Vagina (tissue), 2 donors: ENCODE measurements around the gene DCAF8. TPM values are rescaled to one million over a fixed set of nuclear protein-coding genes. Genes with fewer than 3 reads are reported as not detected.

Experiments used
- DNase-seq, 2 donors: peaks; one replicate each; pipeline ENCODE4 v3.0.0-alpha.2; 2017; ENCODE audit errors: extremely low spot score in 2 of 2
- H3K27ac ChIP-seq: fragments of 200-600 bp; sonication (generic); one replicate; pipeline ENCODE4 v1.5.1; 2019
- H3K27me3 ChIP-seq: fragments of 200-600 bp; sonication (generic); one replicate; pipeline ENCODE4 v1.5.1; 2019
- H3K36me3 ChIP-seq, 2 donors: fragments of 200-600 bp; sonication (generic); one replicate each; pipeline ENCODE4 v1.5.1; 2017 to 2019
- H3K4me1 ChIP-seq: fragments of 200-600 bp; sonication (generic); one replicate; pipeline ENCODE4 v1.5.1; 2019
- H3K4me3 ChIP-seq, 2 donors: fragments of 200-600 bp; sonication (generic); 1 replicate in 1 of 2; 2 replicates in 1 of 2; pipeline ENCODE4 v1.5.1; 2016 to 2019
- H3K9me3 ChIP-seq: fragments of 200-600 bp; sonication (generic); one replicate; pipeline ENCODE4 v1.5.1; 2019
- POLR2A ChIP-seq, 2 donors: fragments of 450-650 bp; IDR thresholded peaks; one replicate each; pipeline ENCODE4 v1.6.1; 2017; ENCODE audit warnings: antibody characterized with exemption in 2 of 2, mild to moderate bottlenecking in 2 of 2, moderate library complexity in 2 of 2
- POLR2AphosphoS5 ChIP-seq, 2 donors: sonication (generic); formaldehyde crosslinking; IDR thresholded peaks; one replicate each; pipeline ENCODE4 v1.9.0; 2017; ENCODE audit warnings: antibody characterized with exemption in 2 of 2, mild to moderate bottlenecking in 2 of 2, low read depth in 1 of 2; ENCODE audit not compliant: insufficient read depth in 1 of 2
- intact Hi-C: fragments of 100-400 bp; cut with DNase I; formaldehyde crosslinking; loops from one replicate; pipeline ENCODE4 v1.15.1; 2023
- total RNA-seq: library from RNA; depleted of rRNA; stranded (reverse); fragments of >200 nt; gene quantifications from one replicate; pipeline ENCODE4 v1.2.3, GENCODE V29; 2016
- TF ChIP-seq, protein P1 (sequence below), 3 experiments: fragments of 450-650 bp in 2 of 3; fragments of 200-600 bp in 1 of 3; sonication (generic) in 1 of 3; IDR thresholded peaks; one replicate each; pipeline ENCODE4 v1.5.1; 2017 to 2019; ENCODE audit warnings: antibody characterized with exemption in 3 of 3, mild to moderate bottlenecking in 2 of 3, moderate library complexity in 2 of 3

The DCAF8 gene
- total RNA-seq, 1 donor from 2014 or later = 145 TPM

DNA sequence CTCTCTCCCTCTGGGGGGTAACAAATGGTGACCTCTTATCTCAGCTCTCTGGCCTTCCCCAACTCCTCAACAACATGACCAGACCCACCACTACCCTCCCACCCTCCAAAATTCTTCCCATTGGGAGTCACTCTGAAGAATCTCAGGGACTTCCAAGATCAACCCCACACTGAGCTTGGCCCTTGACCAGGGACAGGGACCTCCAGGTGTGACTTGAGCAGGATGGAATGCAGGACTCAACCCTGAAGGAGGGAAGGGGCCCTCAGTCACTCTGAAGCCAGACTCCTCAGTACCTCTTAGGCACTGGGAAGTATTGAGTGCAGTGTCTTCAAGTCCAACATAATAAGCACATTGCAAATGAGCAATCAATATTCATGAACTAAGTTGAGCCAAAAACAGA lies 70.1 kb downstream of the DCAF8 start:
- Histone ChIP-seq H3K27me3 (no peaks in the 10 kb centered on the region), H3K27ac (no peak overlapping the region), H3K4me1 (peaks cover 19% of the 10 kb centered on the region), H3K36me3 (no peaks in the 10 kb centered on the region), H3K4me3 (no peak overlapping the region), H3K9me3 (no peaks in the 10 kb centered on the region)
- TF ChIP-seq POLR2A (IDR thresholded peaks at IDR 0.05) = no peak
- TF ChIP-seq, protein P1, sequence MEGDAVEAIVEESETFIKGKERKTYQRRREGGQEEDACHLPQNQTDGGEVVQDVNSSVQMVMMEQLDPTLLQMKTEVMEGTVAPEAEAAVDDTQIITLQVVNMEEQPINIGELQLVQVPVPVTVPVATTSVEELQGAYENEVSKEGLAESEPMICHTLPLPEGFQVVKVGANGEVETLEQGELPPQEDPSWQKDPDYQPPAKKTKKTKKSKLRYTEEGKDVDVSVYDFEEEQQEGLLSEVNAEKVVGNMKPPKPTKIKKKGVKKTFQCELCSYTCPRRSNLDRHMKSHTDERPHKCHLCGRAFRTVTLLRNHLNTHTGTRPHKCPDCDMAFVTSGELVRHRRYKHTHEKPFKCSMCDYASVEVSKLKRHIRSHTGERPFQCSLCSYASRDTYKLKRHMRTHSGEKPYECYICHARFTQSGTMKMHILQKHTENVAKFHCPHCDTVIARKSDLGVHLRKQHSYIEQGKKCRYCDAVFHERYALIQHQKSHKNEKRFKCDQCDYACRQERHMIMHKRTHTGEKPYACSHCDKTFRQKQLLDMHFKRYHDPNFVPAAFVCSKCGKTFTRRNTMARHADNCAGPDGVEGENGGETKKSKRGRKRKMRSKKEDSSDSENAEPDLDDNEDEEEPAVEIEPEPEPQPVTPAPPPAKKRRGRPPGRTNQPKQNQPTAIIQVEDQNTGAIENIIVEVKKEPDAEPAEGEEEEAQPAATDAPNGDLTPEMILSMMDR (IDR thresholded peaks at IDR 0.05) = no peak
- TF ChIP-seq POLR2AphosphoS5 (IDR thresholded peaks at IDR 0.05; ENCODE audit: insufficient read depth in 1 of 2, low read depth in 1 of 2) = no peak
- no peak for DNase-seq
- intact Hi-C loops = loop anchor here (5.0 kb wide), 1 partner anchor 100 kb away; no protein-coding TSS in a partner anchor

- DNase-seq = no peak
- intact Hi-C loops = loop anchor here (5.0 kb wide), 1 partner anchor 101 kb away; no protein-coding TSS in a partner anchor
- no peaks in the 10 kb centered on the region for H3K27me3 ChIP-seq
- no peak overlapping the region for H3K27ac ChIP-seq
- H3K4me3 ChIP-seq = no peak overlapping the region
- no peaks in the 10 kb centered on the region for H3K36me3 ChIP-seq
- H3K9me3 ChIP-seq = no peaks in the 10 kb centered on the region
- TF ChIP-seq, protein P1 (IDR thresholded peaks at IDR 0.05) = no peak
- TF ChIP-seq POLR2A (IDR thresholded peaks at IDR 0.05) (no peak), POLR2AphosphoS5 (IDR thresholded peaks at IDR 0.05; ENCODE audit: insufficient read depth in 1 of 2, low read depth in 1 of 2) (no peak)
- peaks cover 19% of the 10 kb centered on the region for H3K4me1 ChIP-seq
Observed at GRCh38 chr1:160191756-160192155, 70.6 kb downstream of the DCAF8 start.

DNA sequence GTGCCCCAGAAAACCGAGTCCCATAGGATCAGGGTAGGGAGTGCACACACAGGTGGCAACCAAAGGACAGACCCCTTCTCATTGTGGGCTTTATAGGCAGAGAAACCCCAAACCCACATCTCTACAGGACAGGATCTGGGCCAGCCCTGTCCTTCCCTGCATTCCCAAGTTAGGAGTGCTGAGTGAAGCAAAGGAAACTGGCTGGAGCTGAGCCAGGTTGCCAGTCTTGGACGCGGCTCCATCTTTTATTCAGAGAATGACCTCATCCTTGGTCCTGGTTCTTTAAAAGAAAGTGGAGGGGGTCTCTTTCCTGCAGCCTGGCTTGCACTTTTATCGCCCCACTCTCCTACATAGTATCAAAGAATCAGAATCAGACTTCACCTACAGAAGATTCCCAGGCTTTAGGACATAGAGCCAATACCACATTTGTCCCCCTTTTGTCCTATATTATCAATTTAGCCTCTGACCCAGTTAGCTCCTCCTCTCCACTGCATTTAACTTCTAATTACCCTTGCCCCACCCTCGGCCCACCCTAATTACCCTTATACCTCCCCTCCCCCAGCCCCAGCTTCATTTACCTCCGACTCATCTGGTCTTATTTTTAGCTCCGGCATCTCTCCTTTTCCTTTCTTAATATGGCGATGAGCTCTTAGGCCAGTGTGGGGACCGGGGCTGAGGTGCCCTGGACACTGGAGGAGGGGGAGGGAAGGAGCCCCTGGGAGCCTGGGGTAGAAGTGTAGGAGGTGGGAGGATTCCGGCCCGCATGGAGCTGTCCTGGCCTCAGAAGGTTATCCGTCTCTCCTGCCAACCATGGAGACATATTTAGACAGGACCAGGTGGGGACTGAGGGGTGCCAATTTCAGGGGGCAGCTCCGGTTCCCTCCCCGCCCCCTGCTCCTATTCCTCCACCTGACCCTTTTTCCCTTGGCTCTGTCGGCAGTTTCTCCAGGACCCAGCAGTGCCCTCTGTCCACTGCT lies 72.4 kb downstream of the DCAF8 start, which contains the start of gene CASQ1:
Gene CASQ1 (plus strand): TSS at position 927 of the 977 bp plus-strand sequence. CDS start 177 bp downstream, outside the sequence.
- Histone ChIP-seq H3K27me3 (no peaks in the 10 kb centered on the region), H3K36me3 (no peaks in the 10 kb centered on the region), H3K4me1 (peaks cover 19% of the 10 kb centered on the region), H3K9me3 (no peaks in the 10 kb centered on the region), H3K27ac (no peak within 1 kb of the TSS), H3K4me3 (no peak within 1 kb of the TSS)
- DNase-seq = no peak
- intact Hi-C loops = loop anchor here (5.0 kb wide), 1 partner anchor 102 kb away; no protein-coding TSS in a partner anchor
- no peak for TF ChIP-seq POLR2A (IDR thresholded peaks at IDR 0.05)
- TF ChIP-seq POLR2AphosphoS5 (IDR thresholded peaks at IDR 0.05; ENCODE audit: insufficient read depth in 1 of 2, low read depth in 1 of 2) = no peak
- TF ChIP-seq, protein P1 (IDR thresholded peaks at IDR 0.05) = no peak

DNA sequence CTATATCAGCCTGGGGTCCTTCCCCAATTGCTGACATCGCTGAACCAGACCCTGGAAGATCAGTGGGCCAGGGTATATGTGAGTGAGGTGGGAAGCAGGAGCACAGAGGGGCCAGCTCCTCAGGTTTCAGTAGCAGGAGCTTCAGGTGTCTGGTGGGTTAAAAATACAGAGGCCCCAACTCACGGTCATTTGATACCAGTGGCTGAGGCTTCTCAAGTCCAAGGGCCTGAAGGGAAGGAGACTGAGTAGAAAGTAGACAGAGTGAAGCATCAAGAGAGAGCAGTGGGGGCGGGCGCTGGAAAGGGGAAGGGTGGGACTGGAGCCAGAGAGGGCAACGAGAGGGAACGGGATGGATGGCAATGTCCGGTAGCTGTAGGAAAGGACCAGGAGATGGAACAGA lies 74.0 kb downstream of the DCAF8 start:
- TF ChIP-seq POLR2A (IDR thresholded peaks at IDR 0.05) = no peak
- no peak for TF ChIP-seq POLR2AphosphoS5 (IDR thresholded peaks at IDR 0.05; ENCODE audit: insufficient read depth in 1 of 2, low read depth in 1 of 2)
- TF ChIP-seq, protein P1 (IDR thresholded peaks at IDR 0.05) = no peak
- no peaks in the 10 kb centered on the region for H3K27me3 ChIP-seq
- no peaks in the 10 kb centered on the region for H3K9me3 ChIP-seq
- no peaks in the 10 kb centered on the region for H3K36me3 ChIP-seq
- no peak for DNase-seq
- H3K4me1 ChIP-seq = peaks cover 17% of the 10 kb centered on the region
- no peak overlapping the region for H3K27ac ChIP-seq
- intact Hi-C loops = no loop called here
- no peak overlapping the region for H3K4me3 ChIP-seq
